HFFc6 (cell line): ENCODE results near the gene BSN. TPM values are rescaled to one million over a fixed set of nuclear protein-coding genes. Genes with fewer than 3 reads are reported as not detected.
A peak's percentile ranks its signal among the peaks of the same experiment; 100 is the strongest.

ENCODE experiments used
- DNase-seq: peaks from one replicate; pipeline ENCODE4 v3.0.0-alpha.2; 2018
- H3K27ac Mint-ChIP-seq: 2 replicates; pipeline ENCODE4 v1.8.0; 2020; ENCODE audit warnings: mild to moderate bottlenecking, mixed read lengths
- H3K27me3 Mint-ChIP-seq: 2 replicates; pipeline ENCODE4 v1.8.0; 2021; ENCODE audit warnings: mild to moderate bottlenecking, moderate library complexity, mixed read lengths; ENCODE audit not compliant: insufficient read depth
- H3K36me3 Mint-ChIP-seq: 2 replicates; pipeline ENCODE4 v1.8.0; 2021; ENCODE audit warnings: low read depth, mixed read lengths
- H3K4me1 Mint-ChIP-seq: 2 replicates; pipeline ENCODE4 v1.8.0; 2020; ENCODE audit warnings: low read depth, mixed read lengths
- H3K4me3 Mint-ChIP-seq: 2 replicates; pipeline ENCODE4 v1.8.0; 2020; ENCODE audit warnings: mild to moderate bottlenecking, moderate library complexity, mixed read lengths
- H3K9me3 Mint-ChIP-seq: 2 replicates; pipeline ENCODE4 v1.8.0; 2020; ENCODE audit warnings: mild to moderate bottlenecking, mixed read lengths
- CTCF ChIP-seq: fragments of 200-600 bp; sonication (generic); IDR thresholded peaks from 2 replicates; pipeline ENCODE4 v1.5.0; 2021; ENCODE audit warnings: antibody characterized with exemption, mild to moderate bottlenecking
- total RNA-seq, 6 experiments: library from RNA; stranded (reverse); fragmentation: NEBNext Ultra II Directional; extraction: Animal tissue kit (Norgen Biotek cat#: 25700); gene quantifications; 2 replicates in 1 of 6; 3 replicates in 5 of 6; pipeline ENCODE4 v1.2.3, GENCODE V29; 2021

BSN gene
- total RNA-seq, 6 experiments from 2014 or later = 0.02 to 0.14 (median 0.06) TPM

GRCh38 chr3:49519916-49520385, 34.3 kb upstream of the BSN start:
- no peak for TF ChIP-seq CTCF
- Mint-ChIP-seq H3K4me3 (no peak overlapping the region), H3K4me1 (peaks cover 11% of the 10 kb centered on the region), H3K27ac (peak overlapping the region; percentile 14; the same call in 1 of the 2 replicates), H3K9me3 (no peaks in the 10 kb centered on the region), H3K36me3 (peaks cover 13% of the 10 kb centered on the region), H3K27me3 (no peaks in the 10 kb centered on the region)
- DNase-seq = no peak

GRCh38 chr3:49523756-49524747, 30.2 kb upstream of the BSN start:
- no peak for DNase-seq
- no peak for TF ChIP-seq CTCF
- Mint-ChIP-seq H3K27ac (no peak overlapping the region), H3K4me1 (peaks cover 11% of the 10 kb centered on the region), H3K27me3 (no peaks in the 10 kb centered on the region), H3K4me3 (no peak overlapping the region), H3K36me3 (no peaks in the 10 kb centered on the region), H3K9me3 (no peaks in the 10 kb centered on the region)

GRCh38 chr3:49529567-49529966, 24.7 kb upstream of the BSN start:
- no peaks in the 10 kb centered on the region for H3K4me1 Mint-ChIP-seq
- peaks cover 17% of the 10 kb centered on the region for H3K36me3 Mint-ChIP-seq
- no peak for TF ChIP-seq CTCF
- H3K27me3 Mint-ChIP-seq = no peaks in the 10 kb centered on the region
- no peaks in the 10 kb centered on the region for H3K9me3 Mint-ChIP-seq
- H3K4me3 Mint-ChIP-seq = no peak overlapping the region
- DNase-seq = no peak
- no peak overlapping the region for H3K27ac Mint-ChIP-seq

GRCh38 chr3:49530231-49530630, 24.0 kb upstream of the BSN start:
- TF ChIP-seq CTCF = no peak
- DNase-seq = no peak
- Mint-ChIP-seq H3K27ac (no peak overlapping the region), H3K4me1 (no peaks in the 10 kb centered on the region), H3K27me3 (no peaks in the 10 kb centered on the region), H3K4me3 (no peak overlapping the region), H3K36me3 (peaks cover 17% of the 10 kb centered on the region), H3K9me3 (no peaks in the 10 kb centered on the region)

GRCh38 chr3:49530701-49531100, 23.6 kb upstream of the BSN start:
- H3K36me3 Mint-ChIP-seq = peaks cover 17% of the 10 kb centered on the region
- no peaks in the 10 kb centered on the region for H3K9me3 Mint-ChIP-seq
- no peak overlapping the region for H3K27ac Mint-ChIP-seq
- H3K4me1 Mint-ChIP-seq = peaks cover 4% of the 10 kb centered on the region; the same call in 1 of the 2 replicates
- no peak overlapping the region for H3K4me3 Mint-ChIP-seq
- no peaks in the 10 kb centered on the region for H3K27me3 Mint-ChIP-seq
- no peak for DNase-seq
- no peak for TF ChIP-seq CTCF
